NCI-H510A (cell line): Measurements from ENCODE around the gene ITGAE.
"Not testable (repeated sequence)": the region's sequence is repeated elsewhere in the genome, so short reads cannot be mapped to it uniquely, and the experiment has no call there.

Experiments used
- DNase-seq: peaks from one replicate; lab custom pipeline; 2025; lab: John Stamatoyannopoulos, UW

The ITGAE gene, protein sequence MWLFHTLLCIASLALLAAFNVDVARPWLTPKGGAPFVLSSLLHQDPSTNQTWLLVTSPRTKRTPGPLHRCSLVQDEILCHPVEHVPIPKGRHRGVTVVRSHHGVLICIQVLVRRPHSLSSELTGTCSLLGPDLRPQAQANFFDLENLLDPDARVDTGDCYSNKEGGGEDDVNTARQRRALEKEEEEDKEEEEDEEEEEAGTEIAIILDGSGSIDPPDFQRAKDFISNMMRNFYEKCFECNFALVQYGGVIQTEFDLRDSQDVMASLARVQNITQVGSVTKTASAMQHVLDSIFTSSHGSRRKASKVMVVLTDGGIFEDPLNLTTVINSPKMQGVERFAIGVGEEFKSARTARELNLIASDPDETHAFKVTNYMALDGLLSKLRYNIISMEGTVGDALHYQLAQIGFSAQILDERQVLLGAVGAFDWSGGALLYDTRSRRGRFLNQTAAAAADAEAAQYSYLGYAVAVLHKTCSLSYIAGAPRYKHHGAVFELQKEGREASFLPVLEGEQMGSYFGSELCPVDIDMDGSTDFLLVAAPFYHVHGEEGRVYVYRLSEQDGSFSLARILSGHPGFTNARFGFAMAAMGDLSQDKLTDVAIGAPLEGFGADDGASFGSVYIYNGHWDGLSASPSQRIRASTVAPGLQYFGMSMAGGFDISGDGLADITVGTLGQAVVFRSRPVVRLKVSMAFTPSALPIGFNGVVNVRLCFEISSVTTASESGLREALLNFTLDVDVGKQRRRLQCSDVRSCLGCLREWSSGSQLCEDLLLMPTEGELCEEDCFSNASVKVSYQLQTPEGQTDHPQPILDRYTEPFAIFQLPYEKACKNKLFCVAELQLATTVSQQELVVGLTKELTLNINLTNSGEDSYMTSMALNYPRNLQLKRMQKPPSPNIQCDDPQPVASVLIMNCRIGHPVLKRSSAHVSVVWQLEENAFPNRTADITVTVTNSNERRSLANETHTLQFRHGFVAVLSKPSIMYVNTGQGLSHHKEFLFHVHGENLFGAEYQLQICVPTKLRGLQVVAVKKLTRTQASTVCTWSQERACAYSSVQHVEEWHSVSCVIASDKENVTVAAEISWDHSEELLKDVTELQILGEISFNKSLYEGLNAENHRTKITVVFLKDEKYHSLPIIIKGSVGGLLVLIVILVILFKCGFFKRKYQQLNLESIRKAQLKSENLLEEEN

DNA sequence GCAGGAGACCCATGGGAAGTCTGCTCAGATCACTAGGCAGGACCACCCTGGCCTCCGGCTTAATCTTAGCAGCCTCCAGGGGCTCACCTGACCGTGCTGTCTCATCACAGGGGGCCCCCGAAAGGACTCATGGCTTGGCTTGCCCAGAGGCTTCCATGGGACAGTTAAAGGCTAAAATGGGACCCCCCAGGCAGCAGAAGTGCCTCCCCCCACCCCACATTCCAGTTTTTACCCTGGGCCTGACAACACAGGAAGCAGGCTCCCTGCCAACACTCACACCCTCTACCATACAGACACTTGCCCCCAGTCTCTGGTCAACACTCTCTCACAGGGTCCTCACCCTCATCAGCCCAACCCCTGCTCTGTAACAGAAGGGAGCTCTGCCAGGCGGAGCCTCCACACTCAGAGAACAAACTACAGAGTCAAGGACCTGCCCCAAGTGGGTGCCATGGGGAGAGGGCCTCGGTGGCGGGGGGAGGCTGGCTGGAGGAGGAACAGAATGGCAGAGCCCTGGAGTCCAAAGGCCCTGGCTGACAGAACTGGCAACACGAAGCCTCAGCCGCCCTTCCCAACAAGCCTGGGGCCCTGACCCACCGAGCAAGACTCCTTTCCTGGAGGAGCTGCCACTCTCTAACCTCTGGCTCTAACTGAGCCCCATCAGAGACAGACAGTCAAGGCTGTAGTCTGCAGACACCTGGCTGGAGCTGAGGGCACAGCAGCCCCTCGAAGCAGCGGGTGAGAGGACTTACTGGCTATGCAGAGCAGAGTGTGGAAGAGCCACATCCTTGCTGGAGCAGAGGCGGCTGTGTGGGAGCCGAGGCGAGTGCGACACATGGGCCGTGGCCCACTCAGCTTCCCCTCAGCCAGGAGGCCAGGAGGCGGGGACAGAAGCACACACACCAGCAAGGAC, at the start of gene ITGAE:
TSS of gene ITGAE (minus strand) at position 827 of the 910 bp plus-strand sequence. CDS start at position 783, 44 bp downstream.
- no peak for DNase-seq

DNA sequence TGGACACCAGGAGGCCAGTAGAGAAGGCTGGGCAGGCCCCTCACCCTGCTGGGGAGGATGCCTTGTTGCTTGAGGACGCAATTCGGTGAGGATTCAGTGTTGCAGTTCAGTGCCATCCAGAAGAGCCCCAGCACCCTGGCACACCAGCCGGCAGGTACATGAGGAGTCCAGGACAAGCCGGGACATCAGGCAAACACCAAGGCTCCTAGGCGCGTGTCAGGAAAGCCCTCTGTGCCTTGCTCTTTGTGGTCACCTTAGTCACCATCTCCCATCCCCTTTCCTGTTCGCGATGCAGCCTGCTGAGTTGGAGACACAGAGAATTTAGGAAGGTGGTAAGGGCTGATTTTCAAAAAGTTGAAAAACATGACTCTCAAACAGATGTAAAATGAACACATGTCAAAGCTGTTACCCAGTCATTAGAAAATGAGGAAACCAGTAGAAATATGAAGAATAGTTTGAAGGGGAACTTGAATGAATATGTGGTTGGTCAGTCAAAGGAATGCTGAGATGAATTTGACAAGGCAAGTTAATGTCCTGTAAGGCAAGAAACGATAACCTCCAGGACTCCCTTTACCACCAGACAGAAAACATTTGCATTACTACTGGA, 47.3 kb upstream of the ITGAE start:
- DNase-seq = no peak

DNA sequence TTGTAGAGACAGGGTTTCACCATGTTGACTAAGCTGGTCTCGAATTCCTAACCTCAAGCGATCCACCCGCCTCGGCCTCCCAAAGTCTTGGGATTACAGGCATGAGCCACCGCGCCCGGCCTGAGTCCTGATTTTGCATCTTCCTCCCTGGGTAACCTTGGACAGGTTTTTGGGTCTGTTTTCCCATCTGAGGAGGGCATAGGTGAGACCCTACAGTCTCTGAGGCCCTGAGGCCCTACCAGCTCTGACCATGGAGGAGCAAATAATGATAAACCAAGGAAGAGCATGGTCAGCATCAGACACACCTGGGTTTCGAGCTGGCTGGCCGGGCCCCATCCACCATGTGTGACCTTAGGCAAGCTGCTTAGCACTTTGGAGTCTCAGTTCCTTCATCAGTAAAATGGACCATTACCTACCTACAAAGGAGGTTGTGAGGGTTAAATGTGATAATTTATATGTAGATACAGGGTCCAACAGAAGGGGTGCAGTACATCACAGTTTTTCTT, 46.2 kb upstream of the ITGAE start:
- no peak for DNase-seq

DNA sequence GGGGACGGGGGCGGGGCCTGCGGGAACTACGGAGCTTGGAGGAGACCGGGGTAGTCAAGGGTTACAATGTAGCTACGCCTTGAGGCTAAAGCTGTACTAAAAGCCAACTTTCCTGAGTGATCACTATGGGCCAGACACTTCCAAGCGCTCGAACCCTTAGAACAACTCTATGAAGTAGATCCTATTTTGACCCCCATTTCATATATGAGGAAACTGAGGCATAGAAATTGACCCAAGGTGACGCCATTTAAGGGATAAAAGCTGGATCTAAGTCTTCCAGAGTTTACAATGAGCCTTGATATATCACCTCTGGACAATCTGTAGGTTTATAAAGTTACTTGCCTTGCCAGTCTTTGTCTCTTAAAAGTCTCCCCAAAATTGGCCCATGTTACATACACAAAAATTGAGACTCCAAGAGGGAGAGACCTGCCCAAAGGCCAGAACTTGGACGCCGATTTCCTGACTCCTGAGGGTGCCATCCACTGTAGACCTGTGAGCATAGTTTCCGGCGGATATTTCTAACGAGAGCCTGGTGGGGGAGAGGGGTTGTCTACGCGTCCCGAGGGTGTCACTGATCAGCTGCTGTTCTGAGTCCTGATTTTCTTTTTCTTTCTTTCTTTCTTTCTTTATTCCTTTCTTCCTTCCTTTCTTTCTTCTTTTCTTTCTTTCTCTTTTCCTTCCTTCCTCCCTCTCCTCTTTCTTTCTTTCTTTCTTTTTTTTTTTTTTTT, 45.6 kb upstream of the ITGAE start:
- no peak for DNase-seq

DNA sequence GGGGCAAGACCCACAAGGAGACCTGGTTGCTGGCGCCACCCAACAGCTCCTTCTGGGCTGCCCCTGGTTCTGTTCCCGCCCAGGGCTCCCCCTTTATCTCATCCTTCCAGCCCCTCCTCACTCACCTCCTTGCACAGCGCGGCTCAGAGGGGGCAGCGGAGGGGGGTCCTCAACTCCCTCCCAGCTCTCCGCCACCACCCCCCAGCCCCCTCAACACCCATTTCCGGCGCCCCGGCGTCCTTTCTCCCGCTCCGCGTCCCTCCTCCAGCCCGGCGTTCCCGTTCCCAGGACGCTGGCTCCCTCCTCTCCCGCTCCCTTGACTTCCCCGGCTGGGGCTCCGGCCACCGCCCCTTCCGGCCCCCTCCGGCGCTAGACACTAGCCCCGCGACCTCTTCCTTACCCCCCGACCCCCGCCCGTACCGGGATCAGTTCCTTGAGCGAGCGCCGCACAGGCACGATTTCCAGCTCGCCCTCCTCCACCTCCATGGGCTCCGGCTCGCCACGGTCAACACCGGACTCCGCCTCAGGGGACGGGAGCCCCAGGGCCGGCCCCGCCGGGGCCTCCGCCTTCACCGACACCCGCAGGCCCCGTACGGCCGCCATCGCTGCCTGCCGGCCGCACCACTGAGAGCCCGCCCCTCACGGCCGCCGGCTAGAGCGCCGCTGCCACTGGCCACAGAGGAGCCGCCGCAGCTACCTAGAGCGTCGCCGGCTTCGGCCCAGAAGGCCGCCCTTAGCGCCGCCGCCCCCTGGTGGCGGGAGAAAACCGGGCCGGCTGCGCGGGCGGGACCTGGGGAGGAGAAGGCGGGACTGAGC, 44.8 kb upstream of the ITGAE start, which contains the start of gene NCBP3:
TSS of gene NCBP3 (minus strand) at position 626 of the 816 bp plus-strand sequence. CDS start at position 603, 23 bp downstream.
- DNase-seq = peak; percentile 87

DNA sequence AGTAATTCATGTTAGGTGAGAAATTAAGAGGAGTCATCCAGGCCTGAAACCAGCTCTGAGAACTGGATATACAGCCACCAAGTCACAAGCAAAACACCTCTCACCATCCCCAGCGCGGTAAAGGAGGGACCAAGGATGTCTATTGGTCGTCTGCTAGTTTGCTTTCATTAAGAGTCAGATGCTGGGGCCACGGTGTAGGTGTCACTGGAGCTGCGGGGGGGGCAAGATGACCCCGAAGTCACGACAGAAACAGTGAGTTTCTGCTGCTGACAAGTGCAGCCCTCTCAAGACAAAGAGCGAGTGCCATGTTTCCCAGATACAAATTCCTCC, 44.3 kb upstream of the ITGAE start:
- DNase-seq = no peak

DNA sequence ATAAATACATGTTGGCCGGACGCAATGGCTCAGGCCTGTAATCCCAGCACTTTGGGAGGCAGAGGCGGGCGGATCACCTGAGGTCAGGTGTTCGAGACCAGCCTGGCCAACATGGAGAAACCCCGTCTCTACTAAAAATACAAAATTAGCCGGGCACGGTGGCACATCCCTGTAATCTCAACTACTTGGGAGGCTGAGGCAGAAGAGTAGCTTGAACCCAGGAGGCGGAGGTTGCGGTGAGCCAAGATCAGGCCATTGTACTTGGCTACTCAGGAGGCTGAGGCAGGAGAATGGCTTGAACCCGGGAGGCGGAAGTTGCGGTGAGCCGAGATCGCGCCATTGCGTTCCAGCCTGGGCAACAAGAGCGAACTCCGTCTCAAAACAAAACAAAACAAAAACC, 43.6 kb upstream of the ITGAE start:
- DNase-seq = not testable (repeated sequence)

DNA sequence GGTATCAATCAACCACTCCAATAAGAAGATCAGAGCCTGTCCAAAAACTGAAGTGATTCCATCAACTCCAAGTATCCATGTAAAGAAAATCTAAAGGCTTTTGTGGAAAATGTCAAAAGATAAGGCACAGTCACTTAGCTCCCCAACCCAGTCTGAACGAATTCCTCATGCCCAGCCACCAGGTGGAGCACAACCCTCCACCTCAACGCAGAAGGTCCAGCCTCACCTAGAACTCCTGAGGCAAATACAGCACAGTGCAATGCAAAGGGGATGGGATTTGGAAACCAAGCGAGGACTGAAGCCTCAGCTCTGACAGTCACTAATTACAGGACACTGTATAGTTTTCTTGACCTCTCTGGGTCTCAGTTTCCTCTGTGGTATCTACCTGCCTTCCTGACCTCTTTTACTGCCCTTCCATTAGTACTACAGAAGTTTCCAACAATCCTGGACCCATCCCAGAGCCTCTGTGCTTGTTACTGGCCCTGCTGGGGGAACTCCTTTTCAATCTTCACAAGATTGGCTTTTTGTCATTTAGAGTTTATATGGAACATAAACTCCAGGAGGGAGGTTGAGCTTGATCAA, 43.0 kb upstream of the ITGAE start:
- peak; percentile 12 for DNase-seq

DNA sequence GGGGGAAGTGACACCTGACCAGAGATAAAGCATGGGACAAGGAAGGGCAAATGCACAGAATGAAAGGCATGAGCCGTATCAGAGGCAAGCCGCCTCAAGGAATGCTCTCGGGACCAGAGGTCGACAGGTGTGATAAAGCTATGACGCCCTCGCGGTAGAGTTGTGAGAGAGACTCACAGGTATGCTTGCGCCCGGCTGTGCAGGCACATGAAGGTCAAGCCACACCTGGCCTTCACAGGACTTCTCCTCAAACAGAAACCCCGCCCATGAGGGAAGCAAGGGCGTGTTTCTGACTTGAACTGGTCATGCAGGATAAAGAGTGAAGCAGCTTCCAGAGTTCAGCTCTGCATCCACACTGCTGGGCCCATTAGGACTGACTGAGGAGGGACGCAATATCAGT, 37.2 kb upstream of the ITGAE start:
- no peak for DNase-seq

DNA sequence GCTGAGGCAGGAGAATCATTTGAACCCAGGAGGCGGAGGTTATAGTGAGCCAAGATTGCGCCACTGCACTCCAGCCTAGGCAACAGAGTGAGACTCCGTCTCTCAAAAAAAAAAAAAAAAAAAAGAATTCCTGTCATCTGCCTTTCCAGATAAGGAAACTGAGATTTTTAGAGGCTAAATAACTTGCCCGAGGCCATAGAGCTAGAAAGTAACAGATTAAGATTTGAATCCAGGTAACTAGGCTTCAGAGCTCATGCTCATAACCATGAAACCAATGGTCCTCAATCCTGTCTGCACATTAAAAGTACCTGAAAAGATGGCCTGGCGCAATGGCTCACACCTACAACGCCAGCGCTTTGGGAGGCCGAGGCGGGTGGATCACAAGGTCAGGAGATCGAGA, 35.6 kb upstream of the ITGAE start:
- DNase-seq = no peak

DNA sequence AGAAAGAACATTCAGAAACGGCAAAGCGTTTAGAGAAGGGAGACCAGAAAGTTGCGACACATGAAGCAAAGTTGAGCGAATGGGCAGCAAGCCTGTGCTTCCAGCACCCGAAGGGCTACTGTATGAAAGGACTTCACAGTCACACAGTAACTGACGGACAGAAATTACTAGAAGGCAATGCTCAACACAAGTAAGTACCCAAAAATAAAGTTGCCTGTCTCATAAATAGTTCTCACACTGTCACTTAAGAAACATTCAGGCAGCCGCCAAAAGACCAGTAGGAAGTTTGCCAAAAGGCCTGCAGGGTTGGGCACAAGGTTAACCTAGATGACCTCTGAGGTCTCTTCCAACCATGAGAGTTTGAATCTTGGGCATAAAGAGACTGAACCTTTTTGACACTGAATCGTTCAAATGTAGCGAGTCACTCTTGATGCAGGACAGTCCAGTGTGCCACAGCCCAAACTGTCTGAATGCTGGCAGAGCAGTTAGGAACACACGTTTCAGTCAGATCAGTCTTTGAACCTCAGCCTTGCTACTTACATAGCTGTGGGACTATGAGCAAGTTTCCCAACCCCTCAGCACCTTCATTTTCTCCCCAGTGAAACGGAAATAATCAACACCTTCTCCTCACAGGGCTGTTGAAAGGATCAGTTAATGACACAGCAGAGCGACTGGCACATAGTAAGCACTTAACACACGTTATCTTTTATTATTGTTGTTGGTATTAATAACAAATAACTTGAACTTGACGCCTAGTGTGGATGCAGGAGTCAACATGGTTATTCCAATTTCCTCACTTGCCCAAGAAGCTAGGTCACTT, 34.6 kb upstream of the ITGAE start:
- no peak for DNase-seq

DNA sequence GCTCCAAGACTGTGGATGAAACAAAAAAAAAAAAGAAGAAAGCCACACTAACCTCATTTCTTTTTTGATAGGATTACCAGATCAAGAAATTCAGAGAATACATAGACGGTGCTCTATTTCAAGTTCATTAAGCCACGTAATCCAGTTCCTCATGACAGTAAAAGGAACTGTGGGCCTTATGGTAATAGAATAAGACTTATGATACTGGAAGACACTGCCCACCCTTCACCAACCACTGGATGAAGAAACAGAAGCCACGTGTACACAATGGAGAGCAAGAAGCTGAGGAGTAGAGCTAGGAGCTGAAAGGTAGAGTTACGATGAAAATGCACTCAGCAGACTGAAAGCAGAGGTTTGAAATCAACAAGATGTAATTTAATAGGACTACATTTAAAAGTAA, 33.8 kb upstream of the ITGAE start:
- DNase-seq = no peak

DNA sequence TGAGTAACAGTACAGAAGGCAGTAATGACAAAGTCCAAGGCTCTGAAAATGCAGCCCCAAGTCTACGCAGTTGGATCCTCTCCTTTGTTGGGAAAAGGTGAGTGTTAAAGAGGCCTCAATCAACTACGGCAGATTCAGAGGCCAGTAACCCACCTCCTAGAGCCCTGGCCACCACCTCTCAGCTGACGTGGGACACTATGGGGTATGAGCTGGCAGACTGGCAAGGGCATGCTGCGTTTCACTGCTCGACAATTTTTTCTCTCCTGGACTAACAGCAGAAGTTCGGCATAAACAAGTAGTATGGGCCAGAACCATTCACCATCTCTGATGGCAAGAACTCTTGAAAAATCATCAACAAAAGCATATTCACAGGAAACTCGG, 27.9 kb upstream of the ITGAE start:
- DNase-seq = no peak

DNA sequence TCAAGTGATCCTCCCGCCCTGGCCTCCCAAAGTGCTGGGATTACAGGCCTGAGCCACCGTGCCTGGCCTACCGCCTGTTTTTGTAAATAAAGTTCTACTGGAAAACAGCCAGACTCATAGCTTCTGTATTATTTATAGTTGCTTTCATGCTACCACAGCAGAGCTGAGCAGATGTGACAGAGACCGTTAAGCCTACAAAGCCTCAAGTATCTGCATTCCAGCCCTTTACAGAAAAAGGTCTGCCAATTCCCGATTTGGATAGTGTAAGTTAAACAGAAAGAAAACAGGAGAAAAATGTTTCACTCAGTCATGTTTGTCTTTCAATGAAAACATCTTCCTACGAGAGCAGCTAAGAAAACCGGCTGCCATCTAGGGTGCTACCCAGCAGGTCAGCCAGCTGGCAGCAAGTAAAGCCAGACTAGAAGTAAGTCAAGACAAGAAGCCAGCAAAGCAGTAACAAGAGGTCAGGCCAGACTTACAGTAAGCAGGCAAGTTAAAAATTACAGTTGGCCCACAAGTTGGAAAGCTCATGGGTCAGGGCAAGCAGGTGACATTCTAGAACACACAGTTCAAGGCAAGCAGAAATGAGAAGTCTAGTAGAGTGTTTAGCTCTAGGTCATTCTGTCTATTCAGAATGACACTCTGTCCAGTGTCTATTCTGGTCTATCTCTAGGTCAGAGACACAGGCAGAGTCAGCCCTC, 27.3 kb upstream of the ITGAE start:
- no peak for DNase-seq

DNA sequence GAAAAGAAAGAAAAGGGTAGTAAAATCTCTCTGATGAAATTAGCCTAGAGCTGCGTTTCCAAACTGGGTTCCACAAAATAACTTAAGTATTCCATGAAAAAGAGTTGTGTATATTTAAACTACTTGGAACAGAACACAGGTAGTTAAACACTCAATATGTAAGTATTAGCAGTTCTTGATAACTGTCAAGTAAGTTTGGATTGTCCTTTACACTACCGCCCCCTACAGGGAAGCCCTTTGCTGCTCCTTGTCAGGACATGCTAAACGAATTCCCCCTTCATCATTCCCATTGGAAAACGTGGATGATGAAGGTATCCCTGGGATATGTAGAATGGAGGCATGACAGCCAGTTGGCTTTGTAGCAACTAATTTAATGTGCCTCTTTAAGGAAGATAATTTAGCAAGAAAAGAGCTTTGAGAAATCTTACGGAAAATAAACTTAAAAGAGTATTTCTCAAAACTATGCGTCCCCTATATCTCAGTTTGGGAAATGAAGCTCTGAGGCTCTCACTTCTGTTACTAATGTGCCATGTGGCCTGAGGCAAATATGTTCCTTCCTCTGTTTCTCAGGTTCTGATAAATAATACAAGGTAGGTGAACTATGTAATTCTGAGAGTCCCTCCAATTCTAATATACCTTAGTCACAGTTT, 26.3 kb upstream of the ITGAE start:
- no peak for DNase-seq

DNA sequence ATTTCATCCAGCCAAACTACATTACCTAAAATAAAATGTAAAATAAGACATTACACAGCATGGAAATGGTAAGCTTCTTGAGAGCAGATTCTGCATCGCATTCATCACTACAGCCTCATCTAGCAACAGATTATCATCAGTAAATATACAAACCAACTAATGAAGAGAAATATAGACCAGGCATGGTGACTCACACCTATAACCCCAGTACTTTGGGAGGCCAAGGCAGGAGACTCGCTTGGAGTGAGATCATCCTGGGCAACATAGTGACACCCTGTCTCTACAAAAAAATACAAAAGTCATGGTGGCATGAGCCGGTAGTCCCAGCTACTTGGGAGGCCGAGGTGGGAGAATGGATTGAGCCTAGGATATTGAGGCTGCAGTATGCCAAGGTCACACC, 25.2 kb upstream of the ITGAE start:
- no peak for DNase-seq

DNA sequence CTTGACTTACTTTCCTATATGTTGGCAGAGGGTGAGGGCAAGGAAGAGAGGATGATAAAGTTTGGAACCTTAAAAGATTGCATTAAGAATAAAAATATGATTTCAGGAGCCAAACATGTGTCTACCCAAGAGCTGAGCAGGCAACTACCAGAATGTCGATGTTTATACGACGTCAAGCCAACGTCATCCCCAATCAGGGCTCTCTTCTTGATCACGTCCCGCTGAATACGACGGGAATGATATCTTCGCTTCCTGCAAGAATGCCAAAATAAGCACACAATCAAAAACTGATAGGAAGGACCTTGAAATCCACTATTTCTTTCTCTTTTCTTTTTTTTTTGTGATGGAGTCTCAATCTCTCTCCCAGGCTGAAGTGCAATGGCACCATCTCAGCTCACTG, 20.1 kb upstream of the ITGAE start:
- DNase-seq = no peak
